HCT116 (cell line): Measurements from ENCODE around the gene LCN6. TPM values are rescaled to one million over a fixed set of nuclear protein-coding genes. Genes with fewer than 3 reads are reported as not detected.

Experiments
- ATAC-seq: fragments of 200-7000 bp; cut with Tn5 transposase; 2 replicates; pipeline ENCODE4 v1.9.1; 2020; ENCODE audit warnings: mild to moderate bottlenecking, moderate library complexity
- BruUV-seq: library from RNA; stranded (reverse); fragments of 400-500 nt; replicated peaks from 2 replicates; lab custom pipeline; 2021; lab: Mats Ljungman, UMichigan
- CTCF ChIA-PET: fragments of 300-600 bp; sonication (Branson Sonifier 250); formaldehyde crosslinking; loops from one replicate; lab custom pipeline; 2021; ENCODE audit warnings: antibody characterized with exemption; lab: Charles Lee
- POLR2A ChIA-PET: fragments of 300-600, 350-600 bp; sonication (Branson Sonifier 250); formaldehyde crosslinking; loops from one replicate; lab custom pipeline; 2021; ENCODE audit warnings: antibody characterized with exemption; lab: Charles Lee
- RAD21 ChIA-PET, 2 experiments: fragments of 300-600 bp; sonication (Branson Sonifier 250); formaldehyde crosslinking; loops; one replicate each; lab custom pipeline; 2023; ENCODE audit warnings: low total read pairs in 2 of 2; ENCODE audit not compliant: uncharacterized antibody in 2 of 2, unreplicated experiment in 2 of 2, low non-redundant PET in 1 of 2; lab: Charles Lee
- DNase-seq: peaks from one replicate; pipeline ENCODE4 v3.0.0-alpha.2; 2010; ENCODE audit warnings: low read depth, low spot score
- H2AFZ ChIP-seq: fragments of 200-600 bp; shearing (Covaris generic), sonication (generic); 2 replicates; pipeline ENCODE4 v1.6.1; 2017; ENCODE audit warnings: low read depth, mixed run types, mixed read lengths, antibody characterized with exemption, low read length; ENCODE audit not compliant: poor library complexity, severe bottlenecking
- H3K27ac ChIP-seq: 2 replicates; pipeline ENCODE4 v1.5.1; 2012; ENCODE audit warnings: low read depth, low read length
- H3K27me3 ChIP-seq: fragments of 200-600 bp; sonication (generic); 2 replicates; pipeline ENCODE4 v1.6.1; 2016; ENCODE audit warnings: mixed run types, low read length, mixed read lengths; ENCODE audit not compliant: insufficient read depth
- H3K36me3 ChIP-seq, 2 experiments: fragments of 200-500 bp in 1 of 2; fragments of 200-600 bp in 1 of 2; sonication (Bioruptor generic) in 1 of 2; sonication (generic) in 1 of 2; 2 replicates each; pipeline versions ENCODE4 v1.5.1 to v1.6.1; 2014 to 2016; ENCODE audit warnings: low read length in 2 of 2, inconsistent platforms in 1 of 2, mixed read lengths in 1 of 2, mixed run types in 1 of 2; ENCODE audit not compliant: insufficient read depth in 2 of 2, control insufficient read depth in 1 of 2
- H3K4me1 ChIP-seq, 2 experiments: fragments of 200-600 bp in 1 of 2; sonication (generic) in 1 of 2; 2 replicates each; pipeline versions ENCODE4 v1.5.1 to v1.6.1; 2012 to 2017; ENCODE audit warnings: low read length in 2 of 2, inconsistent platforms in 1 of 2, mild to moderate bottlenecking in 1 of 2, mixed read lengths in 1 of 2, mixed run types in 1 of 2, moderate library complexity in 1 of 2; ENCODE audit not compliant: insufficient read depth in 2 of 2, control insufficient read depth in 1 of 2
- H3K4me2 ChIP-seq: fragments of 200-600 bp; sonication (generic); 2 replicates; pipeline ENCODE4 v1.6.1; 2017; ENCODE audit warnings: mixed run types, low read length, mixed read lengths
- H3K4me3 ChIP-seq, 2 experiments: fragments of 200-600 bp in 1 of 2; sonication (generic) in 1 of 2; replicated peaks in 1 of 2; 2 replicates each; pipeline ENCODE4 v1.5.1; 2011 to 2016; ENCODE audit warnings: low read length in 2 of 2, control low read depth in 1 of 2, low read depth in 1 of 2, mild to moderate bottlenecking in 1 of 2, mixed read lengths in 1 of 2, mixed run types in 1 of 2
- H3K79me2 ChIP-seq: fragments of 200-600 bp; sonication (generic); 2 replicates; pipeline ENCODE4 v1.6.1; 2017; ENCODE audit warnings: mild to moderate bottlenecking, mixed run types, low read length, moderate library complexity, mixed read lengths; ENCODE audit not compliant: insufficient read depth
- H3K9ac ChIP-seq: fragments of 200-600 bp; sonication (generic); 2 replicates; pipeline ENCODE4 v1.6.1; 2016; ENCODE audit warnings: low read length, mixed read lengths
- H3K9me2 ChIP-seq: fragments of 200-600 bp; sonication (generic), shearing (Covaris generic); 2 replicates; pipeline ENCODE4 v1.6.1; 2017; ENCODE audit warnings: mixed run types, mild to moderate bottlenecking, moderate library complexity; ENCODE audit not compliant: insufficient read depth
- H3K9me3 ChIP-seq, 2 experiments: fragments of 200-500 bp in 1 of 2; fragments of 200-600 bp in 1 of 2; sonication (Bioruptor generic) in 1 of 2; sonication (generic) in 1 of 2; 2 replicates each; pipeline ENCODE4 v1.6.1; 2014 to 2017; ENCODE audit warnings: low read length in 2 of 2, mixed read lengths in 2 of 2, inconsistent platforms in 1 of 2, low read depth in 1 of 2, mild to moderate bottlenecking in 1 of 2, mixed run types in 1 of 2, moderate library complexity in 1 of 2; ENCODE audit not compliant: control insufficient read depth in 1 of 2, insufficient read depth in 1 of 2
- H4K20me1 ChIP-seq: fragments of 200-600 bp; sonication (generic), shearing (Covaris generic); 2 replicates; pipeline ENCODE4 v1.6.1; 2017; ENCODE audit warnings: mixed run types, mild to moderate bottlenecking, moderate library complexity; ENCODE audit not compliant: insufficient read depth
- CBX3 ChIP-seq: IDR thresholded peaks from 2 replicates; pipeline ENCODE4 v1.6.1; 2012; ENCODE audit warnings: low read depth
- CTCF ChIP-seq, 3 experiments: fragments of 200-600 bp in 1 of 3; sonication (generic) in 1 of 3; IDR thresholded peaks in 2 of 3; conservative IDR thresholded peaks in 1 of 3; 2 replicates each; pipeline ENCODE4 v1.5.1; 2012 to 2017; ENCODE audit warnings: low read depth in 2 of 3, low read length in 2 of 3, antibody characterized with exemption in 1 of 3, borderline replicate concordance in 1 of 3, control low read depth in 1 of 3, mild to moderate bottlenecking in 1 of 3, mixed read lengths in 1 of 3, mixed run types in 1 of 3, moderate library complexity in 1 of 3; ENCODE audit not compliant: insufficient read depth in 1 of 3
- ELF1 ChIP-seq: IDR thresholded peaks from 2 replicates; pipeline ENCODE4 v1.6.1; 2012; ENCODE audit warnings: low read depth, borderline replicate concordance
- EZH2phosphoT487 ChIP-seq: fragments of 200-600 bp; IDR thresholded peaks from 2 replicates; pipeline ENCODE4 v1.6.1; 2018; ENCODE audit warnings: antibody characterized with exemption, borderline replicate concordance
- POLR2AphosphoS5 ChIP-seq: IDR thresholded peaks from 2 replicates; pipeline ENCODE4 v1.6.1; 2011; ENCODE audit warnings: mild to moderate bottlenecking, low read depth, low read length, moderate library complexity
- RAD21 ChIP-seq: IDR thresholded peaks from 2 replicates; pipeline ENCODE4 v1.6.1; 2012; ENCODE audit warnings: low read depth, mild to moderate bottlenecking
- SIN3A ChIP-seq: IDR thresholded peaks from 2 replicates; pipeline ENCODE4 v1.6.1; 2012; ENCODE audit warnings: low read depth
- intact Hi-C: fragments of 100-400 bp; cut with micrococcal nuclease; formaldehyde crosslinking; loops from 2 replicates; pipeline ENCODE4 v1.10.0; 2022
- total RNA-seq: library from RNA; stranded (reverse); gene quantifications from one replicate; pipeline ENCODE4 v1.2.1, GENCODE V29; 2021; ENCODE audit not compliant: unreplicated experiment

The LCN6 gene
- total RNA-seq, 1 experiment from 2014 or later, result not detected

DNA sequence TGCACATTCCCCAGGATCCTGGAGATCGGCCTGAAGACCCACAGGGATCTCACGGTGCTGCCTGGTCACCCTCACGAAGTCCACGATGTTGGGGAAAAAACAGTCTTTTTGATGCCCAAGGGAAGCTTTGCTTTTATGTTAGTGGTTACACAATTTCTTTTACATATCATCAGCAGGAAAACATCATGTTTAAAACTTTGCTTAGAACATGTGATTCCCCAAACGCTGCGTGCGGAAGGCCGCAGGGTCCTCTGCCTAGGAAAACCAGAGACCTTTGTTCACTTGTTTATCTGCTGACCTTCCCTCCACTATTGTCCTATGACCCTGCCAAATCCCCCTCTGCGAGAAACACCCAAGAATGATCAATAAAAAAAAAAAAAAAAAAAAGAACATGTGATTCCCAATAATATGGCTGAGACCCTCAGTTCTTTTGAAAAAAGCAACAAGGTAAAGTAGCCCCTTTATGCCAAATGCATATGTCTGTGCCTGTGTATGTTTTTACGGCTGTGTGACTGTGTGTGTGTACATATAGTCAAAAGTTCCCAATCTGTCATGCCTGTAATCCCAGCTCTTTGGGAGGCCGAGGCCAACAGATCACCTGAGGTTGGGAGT lies 49.6 kb downstream of the LCN6 start (continued):
- TF ChIP-seq ELF1, result no peak
- no peak for TF ChIP-seq CTCF (IDR thresholded peaks at IDR 0.05 in 2 of 3, conservative IDR thresholded peaks at IDR 0.05 in 1 of 3; ENCODE audit: borderline replicate concordance in 1 of 3, insufficient read depth in 1 of 3, low read depth in 2 of 3, low read length in 2 of 3)
- TF ChIP-seq CBX3, result no peak
- no peak for TF ChIP-seq RAD21
- no peak for TF ChIP-seq SIN3A
- TF ChIP-seq EZH2phosphoT487, result no peak
- TF ChIP-seq, all 23 proteins: peak for 0

DNA sequence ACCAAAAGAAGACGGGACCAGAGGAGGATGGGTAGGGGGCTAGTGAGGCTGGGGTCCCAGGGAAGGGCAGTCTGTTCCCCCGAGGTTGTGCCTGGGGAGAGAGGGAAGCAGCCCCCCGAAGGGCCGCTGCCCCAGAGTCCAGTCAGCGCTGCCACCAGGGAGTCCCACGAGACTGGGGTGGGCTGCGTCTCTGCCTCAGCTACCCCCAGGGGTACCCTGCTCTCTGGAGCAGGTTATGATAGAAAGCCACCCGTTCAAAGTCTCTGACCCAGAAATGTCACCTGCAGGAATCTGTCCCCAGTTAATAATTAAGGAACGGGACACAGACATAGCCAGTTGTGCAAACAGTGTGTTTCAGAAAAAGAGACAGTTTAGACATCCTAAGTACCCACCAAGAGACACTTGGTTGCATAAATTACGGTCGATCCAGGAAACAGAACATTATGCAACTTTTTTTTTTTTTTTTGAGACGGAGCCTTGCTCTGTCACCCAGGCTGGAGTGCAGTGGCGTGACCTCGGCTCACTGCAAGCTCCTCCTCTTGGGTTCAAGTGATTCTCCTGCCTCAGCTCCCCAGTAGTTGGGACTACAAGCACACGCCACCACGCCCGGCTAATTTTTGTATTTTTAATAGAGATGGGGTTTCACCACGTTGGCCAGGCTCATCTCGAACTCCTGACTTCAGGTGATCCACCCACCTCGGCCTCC lies 50.4 kb downstream of the LCN6 start:
- ChIA-PET POLR2A (no interaction called here), CTCF (no interaction called here), RAD21 (no interaction called here)
- ATAC-seq (no peak), DNase-seq (no peak)
- no peaks in the 10 kb centered on the region for H3K27me3 ChIP-seq
- no peaks in the 10 kb centered on the region for H3K9me2 ChIP-seq
- no peaks in the 10 kb centered on the region for H3K79me2 ChIP-seq
- no peak overlapping the region for H3K4me2 ChIP-seq
- TF ChIP-seq POLR2AphosphoS5 (no peak), EZH2phosphoT487 (no peak)
- peaks cover 31 to 64% of the 10 kb centered on the region in 2 experiments for H3K4me1 ChIP-seq
- no peaks in the 10 kb centered on the region for H3K36me3 ChIP-seq
- intact Hi-C loops, result no loop called here
- no peak overlapping the region for H3K9ac ChIP-seq
- H3K9me3 ChIP-seq, result no peaks in the 10 kb centered on the region
- BruUV-seq, result no TSS peak
- H3K4me3 ChIP-seq, result no peak overlapping the region
- no peak overlapping the region for H2AFZ ChIP-seq
- H4K20me1 ChIP-seq, result no peaks in the 10 kb centered on the region
- H3K27ac ChIP-seq, result no peak overlapping the region; the same call in 1 of the 2 replicates
